Kidney tubule cell (primary cell): ENCODE measurements around the gene SAFB2.

ENCODE experiments used
- DNase-seq: peaks from one replicate; pipeline ENCODE4 v3.0.0-alpha.2; 2018; ENCODE audit warnings: low spot score

The SAFB2 gene

DNA sequence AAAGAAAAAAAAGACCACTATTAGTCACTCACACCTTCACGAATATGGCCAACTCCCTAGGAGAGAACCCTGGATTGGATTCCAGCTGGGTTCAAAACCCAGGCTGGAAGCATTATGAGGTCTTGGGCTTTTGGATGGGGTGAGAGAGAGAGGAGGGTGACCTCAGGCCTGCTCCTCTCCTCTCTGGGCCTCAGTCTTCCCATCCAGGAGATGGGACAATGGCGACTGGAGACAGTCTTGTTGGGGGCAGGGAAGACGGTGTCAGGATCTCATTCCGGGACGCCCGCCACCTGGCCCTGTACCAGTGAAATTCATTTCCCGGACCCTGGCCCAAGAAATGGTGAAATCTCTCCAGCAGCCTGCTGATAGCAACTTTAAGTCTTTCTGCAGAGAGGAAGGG lies 81.1 kb downstream of the SAFB2 start:
- DNase-seq, result no peak

DNA sequence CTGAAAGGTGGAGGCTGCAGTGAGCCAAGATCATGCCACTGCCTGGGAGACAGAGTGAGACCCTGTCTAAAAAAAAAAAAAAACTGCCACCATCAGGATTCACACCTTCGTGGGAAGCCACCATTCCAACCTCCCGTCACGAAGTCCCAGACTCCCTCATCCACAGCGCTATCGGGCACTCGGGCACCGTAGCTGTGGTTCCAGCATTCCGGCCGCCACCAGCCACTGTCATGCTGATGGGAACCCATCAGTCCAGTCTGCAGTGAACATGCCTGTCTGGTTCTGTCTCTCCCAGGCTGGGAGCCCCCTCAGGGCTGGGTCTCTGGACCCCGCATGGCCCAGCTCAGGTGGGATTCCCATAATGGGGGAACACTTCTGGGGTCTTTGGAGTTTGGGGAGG lies 82.4 kb downstream of the SAFB2 start:
- DNase-seq, result no peak

DNA sequence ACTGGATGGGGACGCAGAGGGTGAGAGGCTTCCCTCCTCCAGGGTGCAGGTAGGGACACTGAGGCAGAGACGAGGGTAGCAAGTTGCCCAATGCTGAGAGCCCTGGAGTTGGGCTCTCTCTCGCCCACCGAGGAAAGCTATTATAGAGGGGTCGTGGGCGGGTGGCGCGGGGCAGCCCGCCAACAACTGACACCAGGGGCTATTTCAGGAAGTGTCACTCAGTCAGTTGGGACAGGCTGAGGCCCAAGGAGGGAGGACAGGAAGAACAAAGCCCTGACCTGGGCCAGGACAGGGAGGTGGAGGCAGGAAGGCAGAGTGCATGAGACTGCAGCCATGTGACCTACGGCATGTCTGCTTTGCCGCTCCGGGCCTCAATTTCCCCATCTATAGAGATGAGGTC lies 84.7 kb downstream of the SAFB2 start:
- DNase-seq, result no peak
